ENCODE measurements around the gene FSIP1.
A peak's percentile ranks its signal among the peaks of the same experiment; 100 is the strongest.

FSIP1 gene

GRCh38 chr15:39801641-39802309 is 19.1 kb upstream of the FSIP1 start:
- no peak overlapping the region for H3K4me3 ChIP-seq (ENCODE audit: low read depth, low read length)
- peak; percentile 74 for TF ChIP-seq CTCF (IDR thresholded peaks at IDR 0.05; ENCODE audit: borderline replicate concordance, insufficient read depth, low read depth, low read length)

GRCh38 chr15:39799552-39800011 is 16.9 kb upstream of the FSIP1 start:
- H3K4me3 ChIP-seq (ENCODE audit: low read depth, low read length) = no peak overlapping the region
- no peak for TF ChIP-seq CTCF (IDR thresholded peaks at IDR 0.05; ENCODE audit: borderline replicate concordance, insufficient read depth, low read depth, low read length)

- no peak overlapping the region for H3K4me3 ChIP-seq (ENCODE audit: low read depth, low read length)
- TF ChIP-seq CTCF (IDR thresholded peaks at IDR 0.05; ENCODE audit: borderline replicate concordance, insufficient read depth, low read depth, low read length) = no peak
Measured at GRCh38 chr15:39798382-39798781, 15.7 kb upstream of the FSIP1 start.

GRCh38 chr15:39797407-39797806 is 14.8 kb upstream of the FSIP1 start:
- TF ChIP-seq CTCF (IDR thresholded peaks at IDR 0.05; ENCODE audit: borderline replicate concordance, insufficient read depth, low read depth, low read length) = no peak
- no peak overlapping the region for H3K4me3 ChIP-seq (ENCODE audit: low read depth, low read length)

- H3K4me3 ChIP-seq (ENCODE audit: low read depth, low read length) = no peak overlapping the region
- TF ChIP-seq CTCF (IDR thresholded peaks at IDR 0.05; ENCODE audit: borderline replicate concordance, insufficient read depth, low read depth, low read length) = no peak
Measured at GRCh38 chr15:39796601-39797000, 14.0 kb upstream of the FSIP1 start.

- TF ChIP-seq CTCF (IDR thresholded peaks at IDR 0.05; ENCODE audit: borderline replicate concordance, insufficient read depth, low read depth, low read length) = no peak
- H3K4me3 ChIP-seq (ENCODE audit: low read depth, low read length) = no peak overlapping the region
Measured at GRCh38 chr15:39795486-39795885, 12.8 kb upstream of the FSIP1 start.

GRCh38 chr15:39794954-39795353 is 12.3 kb upstream of the FSIP1 start:
- no peak for TF ChIP-seq CTCF (IDR thresholded peaks at IDR 0.05; ENCODE audit: borderline replicate concordance, insufficient read depth, low read depth, low read length)

More at GRCh38 chr15:39794954-39795353, 12.3 kb upstream of the FSIP1 start:
- no peak overlapping the region for H3K4me3 ChIP-seq (ENCODE audit: low read depth, low read length)

Measured in GM12875 (cell line).